Ishikawa (cell line): Measurements from ENCODE around the gene SCN10A.

Experiments used
- CEBPB ChIP-seq: IDR thresholded peaks from 2 replicates; pipeline ENCODE4 v1.6.1; 2012
- CREB1 ChIP-seq: IDR thresholded peaks from 2 replicates; pipeline ENCODE4 v1.6.1; 2012; ENCODE audit warnings: low read depth
- EGR1 ChIP-seq: IDR thresholded peaks from 2 replicates; pipeline ENCODE4 v1.6.1; 2012
- EP300 ChIP-seq: IDR thresholded peaks from 2 replicates; pipeline ENCODE4 v1.6.1; 2012; ENCODE audit warnings: borderline replicate concordance
- FOXM1 ChIP-seq: IDR thresholded peaks from 2 replicates; pipeline ENCODE4 v1.6.1; 2012; ENCODE audit warnings: low read depth, borderline replicate concordance
- MAX ChIP-seq: IDR thresholded peaks from 2 replicates; pipeline ENCODE4 v1.6.1; 2012
- NFIC ChIP-seq: IDR thresholded peaks from 2 replicates; pipeline ENCODE4 v1.6.1; 2012
- RAD21 ChIP-seq: IDR thresholded peaks from 2 replicates; pipeline ENCODE4 v1.6.1; 2012; ENCODE audit warnings: low read depth
- REST ChIP-seq: IDR thresholded peaks from 2 replicates; pipeline ENCODE4 v1.6.1; 2012; ENCODE audit warnings: low read depth, mild to moderate bottlenecking
- TAF1 ChIP-seq: IDR thresholded peaks from 2 replicates; pipeline ENCODE4 v1.6.1; 2012; ENCODE audit warnings: low read depth, mild to moderate bottlenecking
- TCF12 ChIP-seq: IDR thresholded peaks from 2 replicates; pipeline ENCODE4 v1.6.1; 2012; ENCODE audit warnings: low read depth
- TEAD4 ChIP-seq: IDR thresholded peaks from 2 replicates; pipeline ENCODE4 v1.6.1; 2012
- USF1 ChIP-seq: IDR thresholded peaks from 2 replicates; pipeline ENCODE4 v1.6.1; 2012
- YY1 ChIP-seq: IDR thresholded peaks from 2 replicates; pipeline ENCODE4 v1.6.1; 2012; ENCODE audit warnings: low read depth
- ZBTB7A ChIP-seq: IDR thresholded peaks from 2 replicates; pipeline ENCODE4 v1.6.1; 2012; ENCODE audit warnings: low read depth

Gene SCN10A

GRCh38 chr3:38811822-38812221 is 4.2 kb downstream of the SCN10A start:
- TF ChIP-seq NFIC, result no peak
- TF ChIP-seq EGR1, result no peak
- no peak for TF ChIP-seq USF1
- no peak for TF ChIP-seq TCF12
- TF ChIP-seq MAX, result no peak
- no peak for TF ChIP-seq TEAD4
- TF ChIP-seq FOXM1, result no peak
- no peak for TF ChIP-seq CEBPB
- TF ChIP-seq REST, result no peak
- no peak for TF ChIP-seq EP300
- TF ChIP-seq ZBTB7A, result no peak
- TF ChIP-seq RAD21, result no peak
- no peak for TF ChIP-seq CREB1
- no peak for TF ChIP-seq YY1
- no peak for TF ChIP-seq TAF1

GRCh38 chr3:38805765-38806386 is 10.1 kb downstream of the SCN10A start:
- TF ChIP-seq FOXM1 (no peak), EGR1 (no peak), CREB1 (no peak), TCF12 (no peak), USF1 (no peak), YY1 (0 out of 2 replicates have a peak, but pooled peaks have one; percentile 37), ZBTB7A (no peak), REST (peak; percentile 100), CEBPB (no peak), RAD21 (peak; percentile 6; the same call in 1 of the 2 replicates), TEAD4 (peak; percentile 40; the same call in 1 of the 2 replicates), MAX (peak; percentile 44; the same call in 1 of the 2 replicates), NFIC (peak; percentile 48)

- TF ChIP-seq CREB1 (no peak), TEAD4 (no peak), EP300 (no peak), TAF1 (no peak), TCF12 (no peak), YY1 (no peak), NFIC (no peak), RAD21 (no peak), EGR1 (no peak), FOXM1 (no peak), MAX (no peak), ZBTB7A (no peak), USF1 (no peak), CEBPB (no peak)
Observed at GRCh38 chr3:38805004-38805403, 11.0 kb downstream of the SCN10A start.

- TF ChIP-seq CEBPB (no peak), TAF1 (no peak), RAD21 (no peak), FOXM1 (no peak), NFIC (no peak), TCF12 (no peak), CREB1 (no peak), ZBTB7A (no peak), EGR1 (no peak), TEAD4 (no peak), MAX (no peak), YY1 (no peak), REST (no peak), USF1 (no peak), EP300 (no peak)
Observed at GRCh38 chr3:38800511-38800910, 15.5 kb downstream of the SCN10A start.
